Spinal cord (tissue), 10 donors: ENCODE data around the gene PTPRG. TPM values are rescaled to one million over a fixed set of nuclear protein-coding genes. Genes with fewer than 3 reads are reported as not detected.

Experiments
- DNase-seq, 6 donors: peaks; one replicate each; pipeline versions ENCODE4 v3.0.0 to v3.0.0-alpha.2; 2013 to 2015; ENCODE audit warnings: low spot score in 6 of 6, low read depth in 4 of 6
- H3K27ac ChIP-seq: one replicate; pipeline ENCODE4 v1.5.1; 2013; ENCODE audit warnings: low read depth, low read length, control low read depth
- H3K27me3 ChIP-seq: one replicate; pipeline ENCODE4 v1.6.1; 2013; ENCODE audit warnings: low read length; ENCODE audit not compliant: control insufficient read depth, insufficient read depth
- H3K36me3 ChIP-seq: one replicate; pipeline ENCODE4 v1.6.1; 2013; ENCODE audit warnings: low read length; ENCODE audit not compliant: control insufficient read depth, insufficient read depth
- H3K4me1 ChIP-seq: one replicate; pipeline ENCODE4 v1.6.1; 2013; ENCODE audit warnings: low read length; ENCODE audit not compliant: control insufficient read depth, insufficient read depth
- H3K4me3 ChIP-seq: one replicate; pipeline ENCODE4 v1.5.1; 2013; ENCODE audit warnings: low read depth, low read length, control low read depth
- H3K9me3 ChIP-seq: one replicate; pipeline ENCODE4 v1.6.1; 2013; ENCODE audit warnings: low read length; ENCODE audit not compliant: control insufficient read depth, insufficient read depth
- WGBS: methylation state at CpG from one replicate; pipeline ENCODE4 v1.1.5; 2013; ENCODE audit warnings: missing lambda C conversion rate; ENCODE audit not compliant: insufficient coverage; 5-methylcytosine and 5-hydroxymethylcytosine counted together
- polyA plus RNA-seq, 2 donors: library from polyadenylated mRNA; unstranded; fragments of 120-200 nt; gene quantifications; one replicate each; pipeline ENCODE4 v1.2.1, GENCODE V29; 2013; ENCODE audit not compliant: insufficient read length in 2 of 2
- total RNA-seq, 2 donors: library from RNA; depleted of rRNA in 1 of 2; stranded (reverse); fragments of 120-200 nt in 1 of 2; fragments of >200 nt in 1 of 2; gene quantifications; one replicate each; pipeline versions ENCODE4 v1.2.3 to v1.2.4, GENCODE V29; 2013 to 2014
- donor health status: healthy.

The PTPRG gene
- total and polyA plus RNA-seq, 4 donors: 29.2 to 106 (median 60.2) TPM

DNA sequence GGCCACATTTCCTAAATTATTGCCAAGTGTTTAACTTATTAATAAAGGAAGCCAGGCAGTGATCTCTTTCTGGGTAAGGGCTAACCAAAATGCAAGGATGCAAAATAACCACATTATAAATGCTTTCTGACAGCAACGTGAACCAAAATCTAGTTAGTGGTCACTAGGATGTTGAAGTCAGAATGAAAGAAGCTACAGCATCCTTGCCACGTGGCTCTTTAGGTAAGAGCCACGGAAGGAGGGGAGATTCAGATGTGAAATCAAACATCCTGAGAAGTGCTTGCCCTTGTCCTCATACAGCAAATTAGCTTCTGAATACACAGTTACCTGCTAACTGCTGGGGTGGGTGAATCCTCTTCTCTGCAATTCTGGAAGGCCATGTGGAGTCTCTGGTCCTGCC lies 565.7 kb downstream of the PTPRG start:
- Histone ChIP-seq H3K27me3 (no peaks in the 10 kb centered on the region), H3K4me1 (no peaks in the 10 kb centered on the region), H3K36me3 (no peaks in the 10 kb centered on the region), H3K9me3 (no peaks in the 10 kb centered on the region), H3K4me3 (no peak overlapping the region), H3K27ac (no peak overlapping the region)
- DNase-seq: no peak
- 100% methylated on average over 1 of the region's 3 CpGs for WGBS

DNA sequence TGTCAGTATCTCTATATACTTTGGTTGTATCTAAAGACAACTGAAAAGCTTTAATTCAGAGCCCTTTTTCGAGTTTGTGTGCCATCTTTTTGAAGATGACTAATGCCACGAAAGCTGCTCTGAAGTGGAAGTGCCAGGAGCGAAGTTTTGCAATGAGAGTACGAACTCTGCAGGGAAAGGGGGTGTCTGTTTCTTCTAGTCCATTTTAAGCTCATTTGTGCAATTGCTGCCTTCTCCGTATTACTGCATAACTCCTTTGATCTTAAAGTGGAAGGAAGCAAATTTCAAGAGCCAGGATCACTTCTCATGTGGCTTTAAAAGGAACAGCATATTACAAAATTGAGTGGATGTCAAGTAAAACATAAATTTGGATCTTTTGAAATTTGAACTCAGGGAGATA lies 566.7 kb downstream of the PTPRG start:
- H3K36me3 ChIP-seq: no peaks in the 10 kb centered on the region
- H3K4me1 ChIP-seq: no peaks in the 10 kb centered on the region
- H3K4me3 ChIP-seq: no peak overlapping the region
- no peaks in the 10 kb centered on the region for H3K9me3 ChIP-seq
- DNase-seq: no peak
- WGBS: no CpG with 5 or more reads among the region's 5 CpGs
- H3K27me3 ChIP-seq: no peaks in the 10 kb centered on the region
- no peak overlapping the region for H3K27ac ChIP-seq

- H3K4me1 ChIP-seq: no peaks in the 10 kb centered on the region
- no peak overlapping the region for H3K4me3 ChIP-seq
- H3K27ac ChIP-seq: no peak overlapping the region
- no peaks in the 10 kb centered on the region for H3K36me3 ChIP-seq
- DNase-seq: no peak
- no peaks in the 10 kb centered on the region for H3K9me3 ChIP-seq
- no peaks in the 10 kb centered on the region for H3K27me3 ChIP-seq
These were observed 567.3 kb downstream of the PTPRG start for GRCh38 chr3:62128681-62129080.

GRCh38 chr3:62131050-62131449 lies 569.7 kb downstream of the PTPRG start:
- DNase-seq: no peak
- no CpG with 5 or more reads among the region's 2 CpGs for WGBS
- peaks cover 5% of the 10 kb centered on the region for H3K4me1 ChIP-seq

DNA sequence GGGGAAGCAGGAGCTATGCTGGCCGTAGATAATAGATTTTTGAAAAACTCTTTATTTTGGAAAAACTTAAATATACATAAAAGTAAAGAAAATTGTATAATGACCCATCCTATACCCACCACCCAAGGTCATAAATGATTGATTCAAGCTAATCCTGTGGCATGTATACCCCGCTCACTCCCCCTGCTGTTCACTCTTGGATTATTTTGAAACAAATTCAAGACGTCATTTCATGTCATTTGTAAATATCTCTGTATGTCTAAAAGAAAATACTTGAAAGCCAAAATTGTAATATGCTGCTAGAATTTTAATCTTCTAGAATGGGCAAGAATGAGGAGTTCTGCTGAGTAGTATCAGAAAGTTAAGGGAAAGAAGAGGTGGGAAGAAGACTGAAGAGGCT lies 570.2 kb downstream of the PTPRG start:
- no peaks in the 10 kb centered on the region for H3K27me3 ChIP-seq
- WGBS: no CpG with 5 or more reads among the region's 3 CpGs
- no peak overlapping the region for H3K27ac ChIP-seq
- peaks cover 5% of the 10 kb centered on the region for H3K4me1 ChIP-seq
- no peak overlapping the region for H3K4me3 ChIP-seq
- DNase-seq: peak in 2 of 6 donors; percentile 32 to 61
- H3K36me3 ChIP-seq: no peaks in the 10 kb centered on the region
- H3K9me3 ChIP-seq: no peaks in the 10 kb centered on the region

More at GRCh38 chr3:62131050-62131449, 569.7 kb downstream of the PTPRG start:
- Histone ChIP-seq H3K27me3 (no peaks in the 10 kb centered on the region), H3K36me3 (no peaks in the 10 kb centered on the region), H3K27ac (no peak overlapping the region), H3K9me3 (no peaks in the 10 kb centered on the region), H3K4me3 (no peak overlapping the region)

DNA sequence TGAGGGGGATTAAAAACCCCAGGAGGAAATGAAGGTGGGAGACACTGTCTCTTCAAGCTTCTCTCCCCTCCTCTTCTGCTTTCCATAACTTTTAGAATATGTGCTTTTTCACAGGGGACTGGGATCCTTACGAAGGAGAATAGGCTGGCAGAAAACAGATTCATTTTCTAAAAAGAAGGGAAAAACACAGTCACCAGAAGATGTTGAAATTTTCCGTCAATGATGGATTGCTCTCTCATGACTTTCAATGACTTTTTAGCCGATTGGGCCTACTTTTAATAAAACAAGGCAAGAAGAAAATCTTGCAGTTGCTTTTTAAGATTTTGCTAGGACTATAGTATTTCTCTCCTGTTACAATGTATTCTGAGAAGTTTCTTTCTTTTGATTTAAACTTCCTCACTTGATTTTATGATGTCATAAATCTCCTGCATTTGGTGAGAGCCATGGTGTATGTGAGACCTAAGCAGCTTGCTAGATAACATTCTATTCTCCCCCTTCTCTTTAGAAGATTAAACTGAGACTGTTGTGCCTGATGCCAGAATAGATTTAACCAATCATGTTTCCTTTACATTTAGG lies 570.7 kb downstream of the PTPRG start:
- H3K4me3 ChIP-seq: no peak overlapping the region
- peaks cover 5% of the 10 kb centered on the region for H3K4me1 ChIP-seq
- H3K36me3 ChIP-seq: no peaks in the 10 kb centered on the region
- H3K27ac ChIP-seq: no peak overlapping the region
- H3K27me3 ChIP-seq: no peaks in the 10 kb centered on the region
- 80% methylated on average over 1 of the region's 3 CpGs for WGBS
- DNase-seq: peak in 1 of 6 donors; percentile 43
- no peaks in the 10 kb centered on the region for H3K9me3 ChIP-seq

DNA sequence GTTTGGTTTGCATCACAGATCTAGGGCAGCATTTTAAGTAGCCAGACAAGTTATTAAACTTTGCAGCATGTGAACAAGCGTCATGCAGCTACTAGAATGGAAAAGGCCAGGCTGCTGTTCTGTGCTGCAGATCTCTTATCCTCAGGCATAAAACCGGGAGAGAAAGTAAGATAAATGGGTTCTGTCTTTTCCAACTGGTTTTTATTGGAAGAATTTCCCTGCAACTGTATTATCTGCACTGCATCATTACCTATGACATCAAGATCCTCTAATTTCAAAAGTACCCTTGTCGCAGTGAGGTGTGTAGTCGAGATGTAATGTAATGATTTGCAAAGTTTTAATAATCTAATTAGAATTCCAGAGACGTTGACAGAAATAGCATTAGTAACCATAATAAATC lies 571.6 kb downstream of the PTPRG start:
- no peak overlapping the region for H3K4me3 ChIP-seq

DNA sequence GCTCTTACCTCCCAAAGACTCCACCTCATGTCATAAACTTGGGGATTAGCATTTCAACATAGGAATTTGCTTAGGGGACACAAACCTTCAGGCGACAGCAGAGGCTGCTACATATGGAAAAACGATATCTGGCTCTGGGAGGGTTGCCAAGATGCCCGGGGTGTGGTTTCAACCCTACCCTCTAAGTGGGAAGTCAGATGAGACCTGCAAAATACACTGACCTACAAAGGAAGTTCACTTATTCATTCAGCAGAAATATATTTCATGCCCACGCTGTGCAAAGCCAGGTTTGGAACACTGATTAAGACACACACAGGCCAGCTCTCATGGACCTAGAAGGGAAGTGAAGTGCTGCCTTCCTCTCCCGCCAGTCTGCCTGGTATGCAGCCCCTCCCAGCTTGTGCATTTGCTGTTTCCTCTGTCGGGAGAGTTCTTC lies 572.7 kb downstream of the PTPRG start:
- no peaks in the 10 kb centered on the region for H3K27me3 ChIP-seq
- 86% methylated on average over 4 of the region's 6 CpGs for WGBS
- DNase-seq: no peak
- H3K9me3 ChIP-seq: no peaks in the 10 kb centered on the region
- no peak overlapping the region for H3K27ac ChIP-seq
- H3K4me1 ChIP-seq: peaks cover 5% of the 10 kb centered on the region
- H3K4me3 ChIP-seq: no peak overlapping the region
- H3K36me3 ChIP-seq: no peaks in the 10 kb centered on the region

More for the DNA sequence above, 571.6 kb downstream of the PTPRG start:
- H3K27ac ChIP-seq: no peak overlapping the region
- peak in 1 of 6 donors; percentile 60 for DNase-seq
- H3K27me3 ChIP-seq: no peaks in the 10 kb centered on the region
- no peaks in the 10 kb centered on the region for H3K9me3 ChIP-seq
- no peaks in the 10 kb centered on the region for H3K36me3 ChIP-seq
- H3K4me1 ChIP-seq: peaks cover 5% of the 10 kb centered on the region
- 100% methylated on average over 1 of the region's 5 CpGs for WGBS

GRCh38 chr3:62135741-62136140 lies 574.4 kb downstream of the PTPRG start:
- no peaks in the 10 kb centered on the region for H3K27me3 ChIP-seq
- no peaks in the 10 kb centered on the region for H3K36me3 ChIP-seq
- 68% methylated on average over 6 of the region's 7 CpGs for WGBS
- peaks cover 5% of the 10 kb centered on the region for H3K4me1 ChIP-seq
- DNase-seq: peak in 3 of 6 donors; percentile 8 to 62 (median 33)
- no peak overlapping the region for H3K4me3 ChIP-seq
- no peaks in the 10 kb centered on the region for H3K9me3 ChIP-seq
- no peak overlapping the region for H3K27ac ChIP-seq

GRCh38 chr3:62139957-62140356 lies 578.6 kb downstream of the PTPRG start:
- Histone ChIP-seq H3K27ac (no peak overlapping the region), H3K36me3 (no peaks in the 10 kb centered on the region)
- WGBS: 76% methylated on average over 3 of the region's 6 CpGs

More at GRCh38 chr3:62139957-62140356, 578.6 kb downstream of the PTPRG start:
- H3K9me3 ChIP-seq: no peaks in the 10 kb centered on the region
- no peaks in the 10 kb centered on the region for H3K27me3 ChIP-seq
- H3K4me3 ChIP-seq: no peak overlapping the region
- DNase-seq: no peak
- peaks cover 5% of the 10 kb centered on the region for H3K4me1 ChIP-seq
